Omental fat pad (tissue), 4 donors: ENCODE data around the gene TRHDE. TPM values are rescaled to one million over a fixed set of nuclear protein-coding genes. Genes with fewer than 3 reads are reported as not detected.

Experiments used
- ATAC-seq: fragments of 150-250 bp; one replicate; pipeline ENCODE4 v1.9.1; 2016; ENCODE audit warnings: mild to moderate bottlenecking, moderate library complexity; ENCODE audit not compliant: low FRiP score
- DNase-seq: peaks from one replicate; pipeline ENCODE4 v3.0.0-alpha.2; 2019; ENCODE audit warnings: low spot score
- CTCF ChIP-seq, 3 donors: fragments of 450-650 bp; IDR thresholded peaks; one replicate each; pipeline ENCODE4 v1.5.1; 2016 to 2017; ENCODE audit warnings: antibody characterized with exemption in 3 of 3, mild to moderate bottlenecking in 3 of 3, moderate library complexity in 2 of 3
- total RNA-seq, 4 donors: library from RNA; depleted of rRNA; stranded (reverse); fragments of >200 nt; gene quantifications; one replicate each; pipeline ENCODE4 v1.1.0, GENCODE V29; 2016

TRHDE gene
- total RNA-seq, 4 donors from 2014 or later, result 12.8 to 34.8 (median 14.8) TPM

GRCh38 chr12:72242946-72243345 is 29.2 kb upstream of the TRHDE start:
- ATAC-seq (no peak), DNase-seq (no peak)
- no peak for TF ChIP-seq CTCF (IDR thresholded peaks at IDR 0.05)

GRCh38 chr12:72246370-72246769 is 25.8 kb upstream of the TRHDE start:
- TF ChIP-seq CTCF (IDR thresholded peaks at IDR 0.05), result no peak
- ATAC-seq (no peak), DNase-seq (no peak)

GRCh38 chr12:72250346-72250745 is 21.8 kb upstream of the TRHDE start:
- DNase-seq (no peak), ATAC-seq (no peak)
- no peak for TF ChIP-seq CTCF (IDR thresholded peaks at IDR 0.05)

GRCh38 chr12:72256725-72257124 is 15.4 kb upstream of the TRHDE start:
- ATAC-seq (no peak), DNase-seq (no peak)
- TF ChIP-seq CTCF (IDR thresholded peaks at IDR 0.05), result no peak

- ATAC-seq (no peak), DNase-seq (no peak)
- TF ChIP-seq CTCF (IDR thresholded peaks at IDR 0.05), result no peak
Observed at GRCh38 chr12:72261885-72262284, 10.3 kb upstream of the TRHDE start.

- TF ChIP-seq CTCF (IDR thresholded peaks at IDR 0.05), result no peak
- no peak for DNase-seq
- no peak for ATAC-seq
Observed at GRCh38 chr12:72264548-72265175, 7.5 kb upstream of the TRHDE start.

GRCh38 chr12:72267974-72268373 is 4.2 kb upstream of the TRHDE start:
- DNase-seq (no peak), ATAC-seq (no peak)
- TF ChIP-seq CTCF (IDR thresholded peaks at IDR 0.05), result no peak
